ENCODE data around the gene OR10C1. TPM values are rescaled to one million over a fixed set of nuclear protein-coding genes. Genes with fewer than 3 reads are reported as not detected.

The OR10C1 gene
- total RNA-seq, 4 donors from 2014 or later: not detected

DNA sequence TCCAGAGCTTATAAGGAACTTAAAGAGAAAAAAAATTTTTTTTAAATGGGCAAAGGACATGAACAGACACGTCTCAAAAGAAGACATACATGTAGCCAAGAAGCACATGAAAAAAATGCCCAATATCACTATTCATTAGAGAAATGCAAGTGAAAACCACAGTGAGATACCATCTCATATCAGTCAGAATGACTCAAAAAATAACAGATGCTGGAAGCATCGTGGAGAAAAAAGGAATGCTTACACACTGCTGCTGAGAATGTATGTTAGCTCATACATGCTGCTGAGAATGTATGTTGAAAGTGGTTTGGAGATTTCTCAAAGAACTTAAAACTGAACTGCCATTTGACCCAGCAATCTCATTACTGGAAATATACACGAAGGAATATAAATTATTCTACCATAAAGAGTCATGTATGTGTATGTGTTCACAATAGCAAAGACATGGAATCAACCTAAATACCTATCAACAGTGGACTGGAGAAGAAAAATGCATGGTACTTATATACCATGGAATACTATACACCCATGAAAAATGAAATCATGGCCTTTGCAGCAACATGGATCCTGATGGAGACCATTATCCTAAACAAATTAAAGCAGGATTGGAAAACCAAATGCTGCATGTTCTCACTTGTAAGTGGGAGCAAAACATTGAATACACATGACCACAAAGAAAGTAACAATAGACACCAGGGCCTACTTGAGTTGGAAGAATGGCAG lies 12.5 kb downstream of the OR10C1 start:
- H3K4me3 ChIP-seq: no peak overlapping the region
- no peaks in the 10 kb centered on the region for H3K4me1 ChIP-seq
- H3K9me3 ChIP-seq: no peaks in the 10 kb centered on the region
- TF ChIP-seq POLR2A (IDR thresholded peaks at IDR 0.05) (no peak), POLR2AphosphoS5 (IDR thresholded peaks at IDR 0.05) (no peak), EP300 (IDR thresholded peaks at IDR 0.05; ENCODE audit: low read depth) (no peak)
- TF ChIP-seq, protein P1, sequence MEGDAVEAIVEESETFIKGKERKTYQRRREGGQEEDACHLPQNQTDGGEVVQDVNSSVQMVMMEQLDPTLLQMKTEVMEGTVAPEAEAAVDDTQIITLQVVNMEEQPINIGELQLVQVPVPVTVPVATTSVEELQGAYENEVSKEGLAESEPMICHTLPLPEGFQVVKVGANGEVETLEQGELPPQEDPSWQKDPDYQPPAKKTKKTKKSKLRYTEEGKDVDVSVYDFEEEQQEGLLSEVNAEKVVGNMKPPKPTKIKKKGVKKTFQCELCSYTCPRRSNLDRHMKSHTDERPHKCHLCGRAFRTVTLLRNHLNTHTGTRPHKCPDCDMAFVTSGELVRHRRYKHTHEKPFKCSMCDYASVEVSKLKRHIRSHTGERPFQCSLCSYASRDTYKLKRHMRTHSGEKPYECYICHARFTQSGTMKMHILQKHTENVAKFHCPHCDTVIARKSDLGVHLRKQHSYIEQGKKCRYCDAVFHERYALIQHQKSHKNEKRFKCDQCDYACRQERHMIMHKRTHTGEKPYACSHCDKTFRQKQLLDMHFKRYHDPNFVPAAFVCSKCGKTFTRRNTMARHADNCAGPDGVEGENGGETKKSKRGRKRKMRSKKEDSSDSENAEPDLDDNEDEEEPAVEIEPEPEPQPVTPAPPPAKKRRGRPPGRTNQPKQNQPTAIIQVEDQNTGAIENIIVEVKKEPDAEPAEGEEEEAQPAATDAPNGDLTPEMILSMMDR (IDR thresholded peaks at IDR 0.05): no peak
- DNase-seq: no peak
- H3K27me3 ChIP-seq: no peaks in the 10 kb centered on the region
- WGBS, 2 donors (ENCODE audit: low coverage in 1 of 2): 64 to 77% methylated on average over 3 of the region's 3 CpGs
- H3K36me3 ChIP-seq: no peaks in the 10 kb centered on the region
- in situ Hi-C loops (cut with MboI; ENCODE audit: low pct_ligation_motif_present in 1 of 4, low pct_unique_long_range_greater_than_20kb in 1 of 4, low sequenced_read_pairs in 3 of 4): no loop called here
- H3K27ac ChIP-seq: no peak overlapping the region
- intact Hi-C loops (cut with DNase I; ENCODE audit: low total_unique reads): no loop called here

DNA sequence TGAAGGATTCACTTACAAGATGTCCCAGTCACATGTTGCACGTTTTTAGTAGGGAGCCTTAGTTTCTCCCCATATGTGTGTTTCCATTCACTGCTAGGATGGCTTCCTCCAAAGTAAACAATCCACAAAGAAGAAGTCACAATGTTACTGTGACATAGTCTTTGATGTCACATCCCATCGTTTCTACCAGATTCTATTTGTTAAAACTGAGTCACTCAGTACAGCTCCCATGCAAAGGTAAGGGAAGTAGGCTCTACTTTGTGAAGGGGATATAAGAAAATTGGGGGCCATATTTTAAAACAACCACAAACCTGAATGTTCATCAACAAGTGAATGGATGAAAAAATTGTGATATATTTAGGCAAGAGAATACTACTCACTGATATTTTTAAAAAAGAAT lies 17.9 kb downstream of the OR10C1 start, which contains the start of the genes OR11A1 and OR2H1:
Gene OR11A1 (minus strand): TSS at position 101 of the 400 bp plus-strand sequence. CDS start 29,430 bp downstream, outside the sequence.
Gene OR2H1 (plus strand): TSS at position 185 of the 400 bp plus-strand sequence. CDS start 4,615 bp downstream, outside the sequence.
- intact Hi-C loops (cut with DNase I; ENCODE audit: low total_unique reads): no loop called here
- 25 to 48% methylated on average over 2 of the region's 2 CpGs for WGBS, 2 donors (ENCODE audit: low coverage in 1 of 2)
- DNase-seq: no peak
- H3K4me1 ChIP-seq: no peaks in the 10 kb centered on the region
- in situ Hi-C loops (cut with MboI; ENCODE audit: low pct_ligation_motif_present in 1 of 4, low pct_unique_long_range_greater_than_20kb in 1 of 4, low sequenced_read_pairs in 3 of 4): no loop called here
- H3K36me3 ChIP-seq: no peaks in the 10 kb centered on the region
- no peak within 1 kb of the TSS for H3K4me3 ChIP-seq
- H3K27ac ChIP-seq: no peak within 1 kb of the TSS
- no peaks in the 10 kb centered on the region for H3K9me3 ChIP-seq
- no peaks in the 10 kb centered on the region for H3K27me3 ChIP-seq
- TF ChIP-seq POLR2A (IDR thresholded peaks at IDR 0.05): no peak
- no peak for TF ChIP-seq POLR2AphosphoS5 (IDR thresholded peaks at IDR 0.05)
- TF ChIP-seq, protein P1 (IDR thresholded peaks at IDR 0.05): no peak
- no peak for TF ChIP-seq EP300 (IDR thresholded peaks at IDR 0.05; ENCODE audit: low read depth)

GRCh38 chr6:29461021-29461814 lies 22.1 kb downstream of the OR10C1 start:
- DNase-seq: no peak
- H3K27me3 ChIP-seq: peaks cover 3% of the 10 kb centered on the region
- no peaks in the 10 kb centered on the region for H3K9me3 ChIP-seq
- WGBS, 2 donors (ENCODE audit: low coverage in 1 of 2): 73 to 85% methylated on average over 5 of the region's 5 CpGs
- no peaks in the 10 kb centered on the region for H3K36me3 ChIP-seq
- H3K4me1 ChIP-seq: no peaks in the 10 kb centered on the region
- H3K27ac ChIP-seq: no peak overlapping the region
- H3K4me3 ChIP-seq: no peak overlapping the region
- intact Hi-C loops (cut with DNase I; ENCODE audit: low total_unique reads) (no loop called here), in situ Hi-C loops (cut with MboI; ENCODE audit: low pct_ligation_motif_present in 1 of 4, low pct_unique_long_range_greater_than_20kb in 1 of 4, low sequenced_read_pairs in 3 of 4) (no loop called here)
- TF ChIP-seq POLR2A (IDR thresholded peaks at IDR 0.05): no peak
- TF ChIP-seq, protein P1 (IDR thresholded peaks at IDR 0.05): no peak
- no peak for TF ChIP-seq POLR2AphosphoS5 (IDR thresholded peaks at IDR 0.05)
- no peak for TF ChIP-seq EP300 (IDR thresholded peaks at IDR 0.05; ENCODE audit: low read depth)

- TF ChIP-seq, protein P1 (IDR thresholded peaks at IDR 0.05): no peak
- TF ChIP-seq POLR2A (IDR thresholded peaks at IDR 0.05) (no peak), EP300 (IDR thresholded peaks at IDR 0.05; ENCODE audit: low read depth) (no peak), POLR2AphosphoS5 (IDR thresholded peaks at IDR 0.05) (no peak)
- WGBS, 2 donors (ENCODE audit: low coverage in 1 of 2): 58 to 78% methylated on average over 2 to 6 of the region's 6 CpGs
- H3K27ac ChIP-seq: no peak overlapping the region
- H3K4me1 ChIP-seq: no peaks in the 10 kb centered on the region
- no peak overlapping the region for H3K4me3 ChIP-seq
- H3K27me3 ChIP-seq: peaks cover 3% of the 10 kb centered on the region
- no peaks in the 10 kb centered on the region for H3K9me3 ChIP-seq
- H3K36me3 ChIP-seq: no peaks in the 10 kb centered on the region
- in situ Hi-C loops (cut with MboI; ENCODE audit: low pct_ligation_motif_present in 1 of 4, low pct_unique_long_range_greater_than_20kb in 1 of 4, low sequenced_read_pairs in 3 of 4): no loop called here
- DNase-seq: no peak
- intact Hi-C loops (cut with DNase I; ENCODE audit: low total_unique reads): no loop called here
Observed at GRCh38 chr6:29462022-29462421, 22.9 kb downstream of the OR10C1 start.

Measured in transverse colon (tissue), 4 donors.